Colonic mucosa (tissue), 4 donors: Measurements from ENCODE around the gene PRKAR2B. TPM values are rescaled to one million over a fixed set of nuclear protein-coding genes. Genes with fewer than 3 reads are reported as not detected.

ENCODE experiments used
- DNase-seq: peaks from one replicate; pipeline ENCODE4 v3.0.0-alpha.2; 2020
- H3K27ac ChIP-seq: fragments of 200-600 bp; one replicate; pipeline ENCODE4 v1.8.0; 2021
- H3K27me3 ChIP-seq: fragments of 200-600 bp; one replicate; pipeline ENCODE4 v1.8.0; 2021
- H3K36me3 ChIP-seq: fragments of 200-600 bp; one replicate; pipeline ENCODE4 v1.8.0; 2021
- H3K4me1 ChIP-seq: fragments of 200-600 bp; one replicate; pipeline ENCODE4 v1.8.0; 2021; ENCODE audit warnings: mild to moderate bottlenecking
- H3K4me3 ChIP-seq: fragments of 200-600 bp; one replicate; pipeline ENCODE4 v1.8.0; 2021
- H3K9ac ChIP-seq, 2 donors: one replicate each; pipeline ENCODE4 v1.7.0; 2013; ENCODE audit warnings: control low read depth in 2 of 2, low read depth in 2 of 2, low read length in 2 of 2
- H3K9me3 ChIP-seq: fragments of 200-600 bp; one replicate; pipeline ENCODE4 v1.8.0; 2021
- intact Hi-C: fragments of 100-400 bp; cut with DNase I; formaldehyde crosslinking; loops from one replicate; pipeline ENCODE4 v1.14.1; 2022
- total RNA-seq, 2 donors: library from RNA; stranded (reverse); fragmentation: NEBNext Ultra II Directional in 1 of 2; extraction: Animal tissue kit (Norgen Biotek cat#: 25700) in 1 of 2; gene quantifications; one replicate each; pipeline ENCODE4 v1.2.1, GENCODE V29; 2021
- TF ChIP-seq, protein P1 (sequence below): fragments of 200-600 bp; IDR thresholded peaks from one replicate; pipeline ENCODE4 v1.8.0; 2022; ENCODE audit warnings: antibody characterized with exemption, mild to moderate bottlenecking
- donor health status: healthy.
- donor health status: DM: no; HTN: no; CAD: no.
- donor health status: DM: no; HTN: no; CAD: no.

The PRKAR2B gene
- total RNA-seq, 2 donors from 2014 or later: 9.3 to 11.7 TPM

DNA sequence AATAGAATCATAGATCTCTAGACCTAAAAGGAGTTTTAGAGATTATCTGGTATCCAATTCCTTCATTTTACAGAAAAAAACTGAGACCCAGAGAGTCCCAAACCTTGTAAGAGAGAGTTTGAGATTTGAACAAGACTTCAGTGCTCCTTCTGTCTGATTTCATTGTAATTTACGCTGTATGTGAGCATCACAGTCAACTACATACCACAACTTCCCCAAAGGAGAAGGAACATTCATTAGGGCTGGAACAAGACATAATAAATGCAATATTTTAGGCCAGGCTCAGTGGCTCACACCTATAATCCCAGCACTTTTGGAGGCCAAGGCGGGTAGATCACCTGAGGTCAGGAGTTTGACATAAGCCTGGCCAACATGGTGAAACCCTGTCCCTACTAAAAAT, 17.3 kb upstream of the PRKAR2B start:
- Histone ChIP-seq H3K9ac (no peak overlapping the region), H3K36me3 (no peaks in the 10 kb centered on the region), H3K27me3 (no peaks in the 10 kb centered on the region), H3K4me1 (no peaks in the 10 kb centered on the region), H3K9me3 (no peaks in the 10 kb centered on the region), H3K27ac (no peak overlapping the region), H3K4me3 (no peak overlapping the region)
- DNase-seq: no peak
- TF ChIP-seq, protein P1, sequence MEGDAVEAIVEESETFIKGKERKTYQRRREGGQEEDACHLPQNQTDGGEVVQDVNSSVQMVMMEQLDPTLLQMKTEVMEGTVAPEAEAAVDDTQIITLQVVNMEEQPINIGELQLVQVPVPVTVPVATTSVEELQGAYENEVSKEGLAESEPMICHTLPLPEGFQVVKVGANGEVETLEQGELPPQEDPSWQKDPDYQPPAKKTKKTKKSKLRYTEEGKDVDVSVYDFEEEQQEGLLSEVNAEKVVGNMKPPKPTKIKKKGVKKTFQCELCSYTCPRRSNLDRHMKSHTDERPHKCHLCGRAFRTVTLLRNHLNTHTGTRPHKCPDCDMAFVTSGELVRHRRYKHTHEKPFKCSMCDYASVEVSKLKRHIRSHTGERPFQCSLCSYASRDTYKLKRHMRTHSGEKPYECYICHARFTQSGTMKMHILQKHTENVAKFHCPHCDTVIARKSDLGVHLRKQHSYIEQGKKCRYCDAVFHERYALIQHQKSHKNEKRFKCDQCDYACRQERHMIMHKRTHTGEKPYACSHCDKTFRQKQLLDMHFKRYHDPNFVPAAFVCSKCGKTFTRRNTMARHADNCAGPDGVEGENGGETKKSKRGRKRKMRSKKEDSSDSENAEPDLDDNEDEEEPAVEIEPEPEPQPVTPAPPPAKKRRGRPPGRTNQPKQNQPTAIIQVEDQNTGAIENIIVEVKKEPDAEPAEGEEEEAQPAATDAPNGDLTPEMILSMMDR: no peak
- intact Hi-C loops: no loop called here

- Histone ChIP-seq H3K27ac (no peak overlapping the region), H3K4me3 (no peak overlapping the region), H3K36me3 (no peaks in the 10 kb centered on the region), H3K27me3 (no peaks in the 10 kb centered on the region), H3K9ac (no peak overlapping the region), H3K9me3 (no peaks in the 10 kb centered on the region), H3K4me1 (no peaks in the 10 kb centered on the region)
- TF ChIP-seq, protein P1: no peak
- intact Hi-C loops: no loop called here
- no peak for DNase-seq
These were observed 15.3 kb upstream of the PRKAR2B start for GRCh38 chr7:107029061-107029763.

GRCh38 chr7:107029764-107030286, 14.7 kb upstream of the PRKAR2B start:
- TF ChIP-seq, protein P1: no peak
- Histone ChIP-seq H3K4me3 (no peak overlapping the region), H3K27me3 (no peaks in the 10 kb centered on the region), H3K27ac (no peak overlapping the region), H3K9me3 (no peaks in the 10 kb centered on the region), H3K4me1 (no peaks in the 10 kb centered on the region), H3K36me3 (no peaks in the 10 kb centered on the region), H3K9ac (no peak overlapping the region)
- DNase-seq: no peak
- intact Hi-C loops: no loop called here

DNA sequence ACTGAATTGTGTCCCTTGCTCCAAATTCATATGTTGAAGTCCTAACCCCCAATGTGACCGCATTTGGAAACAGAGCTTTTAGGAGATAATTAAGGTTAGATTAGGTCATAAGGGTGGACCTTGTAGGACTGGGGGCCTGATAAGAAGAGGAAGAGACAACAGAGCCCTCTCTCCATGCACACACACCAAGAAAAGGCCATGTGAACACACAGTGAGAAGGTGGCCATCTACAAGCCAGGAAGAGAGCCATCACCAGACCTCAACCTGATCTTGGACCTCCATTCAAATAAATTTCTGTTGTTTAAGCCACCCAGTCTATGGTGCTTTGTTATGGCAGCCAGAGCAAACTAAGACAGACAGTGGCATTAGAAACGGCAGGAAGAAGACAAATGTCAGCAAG, 12.5 kb upstream of the PRKAR2B start:
- Histone ChIP-seq H3K27me3 (no peaks in the 10 kb centered on the region), H3K4me3 (no peak overlapping the region), H3K27ac (no peak overlapping the region), H3K9me3 (no peaks in the 10 kb centered on the region), H3K36me3 (no peaks in the 10 kb centered on the region), H3K9ac (no peak overlapping the region), H3K4me1 (no peaks in the 10 kb centered on the region)
- TF ChIP-seq, protein P1: no peak
- DNase-seq: no peak
- intact Hi-C loops: no loop called here

GRCh38 chr7:107032720-107033438, 11.6 kb upstream of the PRKAR2B start:
- no peak overlapping the region for H3K27ac ChIP-seq
- no peaks in the 10 kb centered on the region for H3K27me3 ChIP-seq
- intact Hi-C loops: no loop called here
- no peak for DNase-seq
- no peaks in the 10 kb centered on the region for H3K36me3 ChIP-seq
- TF ChIP-seq, protein P1: no peak
- H3K4me1 ChIP-seq: no peaks in the 10 kb centered on the region
- H3K4me3 ChIP-seq: no peak overlapping the region
- H3K9ac ChIP-seq: no peak overlapping the region
- H3K9me3 ChIP-seq: no peaks in the 10 kb centered on the region
